T-helper 2 cell treated with Interferon-gamma antibody and Interleukin-4, amounts not matched to agents 5 μg/mL and 100 μg/mL, for 36 hours (primary cell): Measurements from ENCODE around the gene TUB.

Experiments used
- DNase-seq: peaks from one replicate; pipeline ENCODE4 v3.0.0; 2021; ENCODE audit warnings: low spot score
- H3K27ac Mint-ChIP-seq: one replicate; pipeline ENCODE4 v1.8.0; 2021; ENCODE audit warnings: mild to moderate bottlenecking, mixed read lengths
- H3K27me3 Mint-ChIP-seq: one replicate; pipeline ENCODE4 v1.8.0; 2021; ENCODE audit warnings: low read depth, mixed read lengths
- H3K36me3 Mint-ChIP-seq: one replicate; pipeline ENCODE4 v1.8.0; 2021; ENCODE audit warnings: low read depth, mixed read lengths
- H3K4me1 Mint-ChIP-seq: one replicate; pipeline ENCODE4 v1.8.0; 2021; ENCODE audit warnings: low read depth, mixed read lengths
- H3K4me3 Mint-ChIP-seq: one replicate; pipeline ENCODE4 v1.8.0; 2022; ENCODE audit warnings: mild to moderate bottlenecking, moderate library complexity, mixed read lengths
- H3K9me3 Mint-ChIP-seq: one replicate; pipeline ENCODE4 v1.8.0; 2021; ENCODE audit warnings: mixed read lengths

The TUB gene

GRCh38 chr11:8059030-8059429 lies 22.0 kb upstream of the TUB start:
- no peak for DNase-seq
- H3K4me3 Mint-ChIP-seq: no peak overlapping the region
- H3K27ac Mint-ChIP-seq: no peak overlapping the region
- H3K4me1 Mint-ChIP-seq: peaks cover 5% of the 10 kb centered on the region
- no peaks in the 10 kb centered on the region for H3K36me3 Mint-ChIP-seq
- H3K27me3 Mint-ChIP-seq: no peaks in the 10 kb centered on the region
- H3K9me3 Mint-ChIP-seq: no peaks in the 10 kb centered on the region

GRCh38 chr11:8059571-8060011 lies 21.4 kb upstream of the TUB start:
- Mint-ChIP-seq H3K9me3 (no peaks in the 10 kb centered on the region), H3K36me3 (no peaks in the 10 kb centered on the region), H3K4me3 (no peak overlapping the region), H3K27me3 (no peaks in the 10 kb centered on the region), H3K4me1 (peaks cover 5% of the 10 kb centered on the region), H3K27ac (no peak overlapping the region)
- no peak for DNase-seq

GRCh38 chr11:8060146-8060719 lies 20.8 kb upstream of the TUB start:
- Mint-ChIP-seq H3K36me3 (no peaks in the 10 kb centered on the region), H3K4me3 (no peak overlapping the region), H3K27ac (no peak overlapping the region)

DNA sequence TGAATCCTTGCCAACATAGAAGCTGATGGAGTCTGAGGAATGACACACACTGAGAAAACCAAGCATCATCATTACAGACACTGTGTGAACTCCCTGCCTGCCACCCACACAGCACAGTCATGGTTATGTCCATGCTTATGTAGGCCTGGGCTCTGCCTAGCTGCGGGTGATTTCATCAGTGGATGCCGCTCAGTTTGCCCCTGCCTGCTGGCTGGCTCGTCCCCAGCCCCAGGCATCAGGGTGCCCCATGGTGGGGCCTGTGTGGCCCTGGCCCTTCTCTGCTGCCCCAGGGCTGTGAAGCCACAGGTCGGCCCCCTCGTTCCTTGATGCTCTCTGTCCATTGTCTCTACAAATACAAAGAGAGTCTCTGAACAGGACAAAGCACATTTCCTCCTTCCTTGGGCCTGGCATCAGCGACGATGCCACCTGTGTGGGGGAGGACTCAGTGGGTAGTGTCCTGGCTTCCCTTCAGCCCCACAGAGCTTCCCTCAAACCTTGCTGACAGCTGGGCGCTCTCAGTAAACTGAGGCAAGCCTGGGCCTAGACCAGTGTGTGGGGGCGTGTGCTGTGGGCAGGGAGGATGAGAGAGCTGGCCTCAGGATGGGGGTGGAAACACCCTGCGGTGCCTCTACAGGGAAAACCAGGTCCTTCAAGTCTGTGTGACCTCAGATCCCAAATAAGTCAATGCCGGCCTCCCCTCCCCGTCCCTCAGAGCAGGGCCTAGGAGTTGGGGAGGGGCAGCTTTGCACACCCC lies 20.0 kb upstream of the TUB start:
- no peaks in the 10 kb centered on the region for H3K27me3 Mint-ChIP-seq
- H3K9me3 Mint-ChIP-seq: no peaks in the 10 kb centered on the region
- H3K4me1 Mint-ChIP-seq: peaks cover 5% of the 10 kb centered on the region
- no peak overlapping the region for H3K27ac Mint-ChIP-seq
- DNase-seq: no peak
- H3K36me3 Mint-ChIP-seq: no peaks in the 10 kb centered on the region
- H3K4me3 Mint-ChIP-seq: no peak overlapping the region

More at GRCh38 chr11:8060146-8060719, 20.8 kb upstream of the TUB start:
- DNase-seq: no peak
- H3K9me3 Mint-ChIP-seq: no peaks in the 10 kb centered on the region
- H3K4me1 Mint-ChIP-seq: peaks cover 5% of the 10 kb centered on the region
- no peaks in the 10 kb centered on the region for H3K27me3 Mint-ChIP-seq

GRCh38 chr11:8061555-8062428 lies 19.2 kb upstream of the TUB start:
- peaks cover 5% of the 10 kb centered on the region for H3K4me1 Mint-ChIP-seq
- DNase-seq: no peak
- no peak overlapping the region for H3K27ac Mint-ChIP-seq
- H3K36me3 Mint-ChIP-seq: no peaks in the 10 kb centered on the region
- H3K9me3 Mint-ChIP-seq: no peaks in the 10 kb centered on the region
- no peak overlapping the region for H3K4me3 Mint-ChIP-seq
- H3K27me3 Mint-ChIP-seq: no peaks in the 10 kb centered on the region

GRCh38 chr11:8062781-8063257 lies 18.2 kb upstream of the TUB start:
- H3K9me3 Mint-ChIP-seq: no peaks in the 10 kb centered on the region

GRCh38 chr11:8063324-8063723 lies 17.7 kb upstream of the TUB start:
- no peaks in the 10 kb centered on the region for H3K27me3 Mint-ChIP-seq
- H3K36me3 Mint-ChIP-seq: no peaks in the 10 kb centered on the region
- no peak overlapping the region for H3K27ac Mint-ChIP-seq
- no peaks in the 10 kb centered on the region for H3K9me3 Mint-ChIP-seq
- peaks cover 3% of the 10 kb centered on the region for H3K4me1 Mint-ChIP-seq
- DNase-seq: no peak
- H3K4me3 Mint-ChIP-seq: no peak overlapping the region

More at GRCh38 chr11:8062781-8063257, 18.2 kb upstream of the TUB start:
- Mint-ChIP-seq H3K27me3 (no peaks in the 10 kb centered on the region), H3K36me3 (no peaks in the 10 kb centered on the region), H3K4me1 (peaks cover 5% of the 10 kb centered on the region), H3K4me3 (no peak overlapping the region), H3K27ac (no peak overlapping the region)
- no peak for DNase-seq

DNA sequence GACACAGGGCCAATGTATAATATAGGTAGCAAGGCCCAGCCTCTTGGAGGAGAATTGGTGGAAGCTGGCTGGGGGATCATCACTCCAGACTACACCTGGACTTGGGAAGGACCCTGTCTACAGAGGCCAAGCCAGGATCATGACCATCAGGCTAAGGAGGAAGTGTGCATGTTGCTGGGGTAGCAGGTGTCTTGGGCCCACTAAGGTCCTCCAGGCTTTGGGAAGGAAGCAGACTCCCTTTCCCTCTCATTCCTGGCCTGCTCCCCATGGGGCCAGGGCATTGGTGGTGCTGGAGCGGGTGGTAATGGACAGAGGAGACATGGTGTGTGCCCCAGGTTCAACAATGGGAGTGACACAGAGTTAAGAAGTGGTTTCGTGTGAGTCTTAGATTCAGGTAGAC lies 16.0 kb upstream of the TUB start:
- DNase-seq: no peak

GRCh38 chr11:8066036-8066910 lies 14.7 kb upstream of the TUB start:
- no peak overlapping the region for H3K4me3 Mint-ChIP-seq
- H3K27ac Mint-ChIP-seq: no peak overlapping the region
- no peaks in the 10 kb centered on the region for H3K9me3 Mint-ChIP-seq
- H3K27me3 Mint-ChIP-seq: peaks cover 4% of the 10 kb centered on the region
- no peaks in the 10 kb centered on the region for H3K36me3 Mint-ChIP-seq
- no peak for DNase-seq
- no peaks in the 10 kb centered on the region for H3K4me1 Mint-ChIP-seq

More for the DNA sequence above, 16.0 kb upstream of the TUB start:
- Mint-ChIP-seq H3K4me1 (no peaks in the 10 kb centered on the region), H3K4me3 (no peak overlapping the region), H3K27ac (no peak overlapping the region), H3K36me3 (no peaks in the 10 kb centered on the region), H3K27me3 (no peaks in the 10 kb centered on the region), H3K9me3 (no peaks in the 10 kb centered on the region)

- Mint-ChIP-seq H3K27ac (no peak overlapping the region), H3K4me3 (no peak overlapping the region)
- no peak for DNase-seq
Measured at GRCh38 chr11:8066911-8067455, 14.0 kb upstream of the TUB start.

GRCh38 chr11:8067567-8067928 lies 13.5 kb upstream of the TUB start:
- Mint-ChIP-seq H3K36me3 (no peaks in the 10 kb centered on the region), H3K4me3 (no peak overlapping the region), H3K27ac (no peak overlapping the region), H3K27me3 (peaks cover 4% of the 10 kb centered on the region), H3K9me3 (no peaks in the 10 kb centered on the region), H3K4me1 (no peaks in the 10 kb centered on the region)
- no peak for DNase-seq

More at GRCh38 chr11:8066911-8067455, 14.0 kb upstream of the TUB start:
- no peaks in the 10 kb centered on the region for H3K9me3 Mint-ChIP-seq
- H3K4me1 Mint-ChIP-seq: no peaks in the 10 kb centered on the region
- no peaks in the 10 kb centered on the region for H3K36me3 Mint-ChIP-seq
- peaks cover 4% of the 10 kb centered on the region for H3K27me3 Mint-ChIP-seq

DNA sequence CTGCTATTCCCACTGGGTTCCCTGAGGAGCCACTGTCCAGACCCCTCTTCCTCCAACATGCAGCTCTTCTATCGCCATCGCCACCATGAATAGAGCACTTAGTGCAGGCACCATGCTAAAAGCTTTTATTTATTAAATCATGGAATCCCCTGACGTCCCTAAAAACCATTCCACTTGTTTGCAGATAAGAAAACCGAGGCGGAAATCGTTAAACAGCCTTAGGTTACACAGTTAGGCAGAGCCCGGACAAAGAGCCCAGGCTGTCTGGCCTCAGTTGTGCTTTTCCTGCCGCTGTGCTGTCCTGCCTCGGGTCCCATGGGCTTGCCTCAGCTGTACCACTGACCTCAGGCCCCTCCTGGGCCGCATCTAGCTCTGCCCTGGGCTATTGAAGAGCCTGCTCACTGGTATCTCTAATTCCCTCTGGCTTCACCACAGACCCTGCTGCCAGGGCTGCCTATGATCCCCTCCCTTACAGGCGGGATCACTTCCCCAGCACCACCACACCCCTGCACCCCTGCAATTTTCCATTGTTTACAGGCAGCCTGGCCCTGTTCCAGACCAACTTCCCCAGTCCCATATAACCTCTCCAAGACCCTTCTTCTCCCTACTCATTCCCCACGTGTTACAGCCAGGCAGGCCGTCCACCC lies 13.0 kb upstream of the TUB start:
- Mint-ChIP-seq H3K4me1 (no peaks in the 10 kb centered on the region), H3K36me3 (no peaks in the 10 kb centered on the region), H3K27ac (no peak overlapping the region), H3K27me3 (peaks cover 4% of the 10 kb centered on the region), H3K4me3 (no peak overlapping the region), H3K9me3 (no peaks in the 10 kb centered on the region)
- no peak for DNase-seq
